Measurements from ENCODE around the gene TASOR2. TPM values are rescaled to one million over a fixed set of nuclear protein-coding genes. Genes with fewer than 3 reads are reported as not detected.

TASOR2 gene
- total and polyA plus RNA-seq, 2 experiments from 2014 or later, result 17.8 to 37.8 TPM

- peaks cover 10% of the 10 kb centered on the region for H3K36me3 ChIP-seq
- no peaks in the 10 kb centered on the region for H3K27me3 ChIP-seq
- H3K4me1 ChIP-seq (ENCODE audit: low read depth), result no peaks in the 10 kb centered on the region
- DNase-seq (ENCODE audit: low read depth in 1 of 2, low spot score in 1 of 2), result no peak
- no peaks in the 10 kb centered on the region for H3K9me3 ChIP-seq (ENCODE audit: low read depth)
- H3K27ac ChIP-seq, result no peak overlapping the region
- no peak overlapping the region for H3K4me3 ChIP-seq
- TF ChIP-seq CTCF (IDR thresholded peaks at IDR 0.05; ENCODE audit: low read depth, low read length), result no peak
Measured at GRCh38 chr10:5645944-5646617, 38.6 kb upstream of the TASOR2 start.

GRCh38 chr10:5647507-5648240 is 37.0 kb upstream of the TASOR2 start:
- Histone ChIP-seq H3K4me1 (ENCODE audit: low read depth) (no peaks in the 10 kb centered on the region), H3K27me3 (no peaks in the 10 kb centered on the region), H3K4me3 (no peak overlapping the region), H3K27ac (no peak overlapping the region), H3K36me3 (peaks cover 2% of the 10 kb centered on the region), H3K9me3 (ENCODE audit: low read depth) (no peaks in the 10 kb centered on the region)
- no peak for DNase-seq (ENCODE audit: low read depth in 1 of 2, low spot score in 1 of 2)
- no peak for TF ChIP-seq CTCF (IDR thresholded peaks at IDR 0.05; ENCODE audit: low read depth, low read length)

- Histone ChIP-seq H3K36me3 (peaks cover 2% of the 10 kb centered on the region), H3K4me1 (ENCODE audit: low read depth) (no peaks in the 10 kb centered on the region), H3K27ac (no peak overlapping the region), H3K9me3 (ENCODE audit: low read depth) (no peaks in the 10 kb centered on the region), H3K27me3 (no peaks in the 10 kb centered on the region), H3K4me3 (no peak overlapping the region)
- no peak for TF ChIP-seq CTCF (IDR thresholded peaks at IDR 0.05; ENCODE audit: low read depth, low read length)
- DNase-seq (ENCODE audit: low read depth in 1 of 2, low spot score in 1 of 2), result no peak
Measured at GRCh38 chr10:5648494-5649457, 35.9 kb upstream of the TASOR2 start.

GRCh38 chr10:5649746-5650145 is 34.9 kb upstream of the TASOR2 start:
- H3K27me3 ChIP-seq, result no peaks in the 10 kb centered on the region
- no peaks in the 10 kb centered on the region for H3K9me3 ChIP-seq (ENCODE audit: low read depth)
- H3K4me1 ChIP-seq (ENCODE audit: low read depth), result no peaks in the 10 kb centered on the region
- no peak overlapping the region for H3K27ac ChIP-seq
- no peak for TF ChIP-seq CTCF (IDR thresholded peaks at IDR 0.05; ENCODE audit: low read depth, low read length)
- DNase-seq (ENCODE audit: low read depth in 1 of 2, low spot score in 1 of 2), result no peak
- H3K36me3 ChIP-seq, result peaks cover 2% of the 10 kb centered on the region
- no peak overlapping the region for H3K4me3 ChIP-seq

- no peak overlapping the region for H3K27ac ChIP-seq
- no peaks in the 10 kb centered on the region for H3K27me3 ChIP-seq
- no peak for TF ChIP-seq CTCF (IDR thresholded peaks at IDR 0.05; ENCODE audit: low read depth, low read length)
- H3K4me3 ChIP-seq, result no peak overlapping the region
- H3K4me1 ChIP-seq (ENCODE audit: low read depth), result peaks cover 4% of the 10 kb centered on the region
- H3K36me3 ChIP-seq, result peaks cover 2% of the 10 kb centered on the region
- no peak for DNase-seq (ENCODE audit: low read depth in 1 of 2, low spot score in 1 of 2)
- H3K9me3 ChIP-seq (ENCODE audit: low read depth), result no peaks in the 10 kb centered on the region
Measured at GRCh38 chr10:5650664-5651387, 33.8 kb upstream of the TASOR2 start.
